H1 (cell line): Measurements from ENCODE around the gene CASP12. TPM values are rescaled to one million over a fixed set of nuclear protein-coding genes. Genes with fewer than 3 reads are reported as not detected.

ENCODE experiments used
- GTF2F1 ChIP-seq: IDR thresholded peaks from 2 replicates; pipeline ENCODE4 v1.6.1; 2012; ENCODE audit warnings: low read depth, low read length, improper control_type of control experiment, borderline replicate concordance
- HDAC2 ChIP-seq, 2 experiments: fragments of 300-600 bp in 1 of 2; sonication (generic) in 1 of 2; IDR thresholded peaks; 2 replicates each; pipeline ENCODE4 v1.6.1; 2011 to 2012; ENCODE audit warnings: low read depth in 2 of 2, low read length in 2 of 2, mild to moderate bottlenecking in 2 of 2, moderate library complexity in 2 of 2, borderline replicate concordance in 1 of 2, inconsistent platforms in 1 of 2
- PHF8 ChIP-seq: fragments of 200-600 bp; sonication (generic); conservative IDR thresholded peaks from 2 replicates; pipeline ENCODE4 v1.7.1; 2012; ENCODE audit warnings: low read depth, mild to moderate bottlenecking, inconsistent platforms, low read length, moderate library complexity
- POU5F1 ChIP-seq: IDR thresholded peaks from 2 replicates; pipeline ENCODE4 v1.6.1; 2011; ENCODE audit warnings: low read depth, mild to moderate bottlenecking, low read length, moderate library complexity
- ZNF274 ChIP-seq: IDR thresholded peaks from 2 replicates; pipeline ENCODE4 v1.7.0; 2012; ENCODE audit warnings: low read length, borderline replicate concordance; ENCODE audit errors: extremely low read depth
- polyA plus RNA-seq, 7 experiments: library from polyadenylated mRNA; depleted of rRNA in 3 of 7; stranded (reverse) in 5 of 7; unstranded in 2 of 7; fragments of >200 nt in 5 of 7; fragments of 200-250 nt in 2 of 7; gene quantifications; 1 replicate in 5 of 7; 2 replicates in 1 of 7; 4 replicates in 1 of 7; pipeline versions ENCODE4 v1.2.1 to v1.2.3, GENCODE V29; 2011 to 2013; ENCODE audit warnings: missing spikeins in 2 of 7, mixed read lengths in 2 of 7
- total RNA-seq: library from RNA; stranded (reverse); fragmentation: NEBNext Ultra II Directional; extraction: Animal tissue kit (Norgen Biotek cat#: 25700); gene quantifications from 2 replicates; pipeline ENCODE4 v1.2.1, GENCODE V29; 2021
- TF ChIP-seq, protein P1 (sequence below): fragments of 300-600 bp; sonication (generic); IDR thresholded peaks from 2 replicates; pipeline ENCODE4 v1.7.1; 2012; ENCODE audit warnings: low read length, moderate library complexity, mild to moderate bottlenecking, inconsistent platforms; ENCODE audit not compliant: insufficient replicate concordance

Gene CASP12
- total and polyA plus RNA-seq, 2 of the 8 experiments (the other 6 are each of a cell fraction or from before 2014, with no cell fraction given) = not detected

DNA sequence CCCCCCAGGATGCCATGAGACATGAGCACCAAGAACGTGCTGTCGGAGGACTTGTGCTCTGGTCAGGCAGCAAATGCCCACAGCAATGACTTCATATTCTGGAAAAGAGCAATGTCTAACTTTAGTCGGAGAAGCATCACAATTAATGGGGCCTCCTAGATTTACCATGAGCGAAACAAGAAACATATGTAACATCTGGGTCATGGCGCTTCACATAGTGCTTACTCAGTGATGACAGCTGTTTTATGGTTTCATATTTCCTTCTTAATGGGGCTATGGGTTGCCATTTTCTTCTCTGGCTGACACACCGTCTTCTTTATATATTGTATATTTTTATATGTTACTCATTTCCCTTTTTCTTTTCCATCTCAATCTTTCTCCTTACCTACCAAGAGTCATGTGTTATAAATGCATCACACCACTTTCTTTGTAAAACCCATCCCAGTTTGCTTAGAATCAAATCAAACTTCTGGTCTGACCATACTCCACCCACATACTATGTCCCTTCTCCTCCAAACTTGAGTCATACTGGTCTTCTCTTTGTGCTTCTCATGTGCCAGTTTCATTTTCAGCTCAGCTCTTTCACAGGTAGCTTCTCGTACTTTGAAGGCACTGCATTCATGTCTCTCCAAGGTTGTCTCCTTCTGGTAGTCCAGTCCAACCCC is 9.4 kb upstream of the CASP12 start (continued):
- TF ChIP-seq, protein P1, sequence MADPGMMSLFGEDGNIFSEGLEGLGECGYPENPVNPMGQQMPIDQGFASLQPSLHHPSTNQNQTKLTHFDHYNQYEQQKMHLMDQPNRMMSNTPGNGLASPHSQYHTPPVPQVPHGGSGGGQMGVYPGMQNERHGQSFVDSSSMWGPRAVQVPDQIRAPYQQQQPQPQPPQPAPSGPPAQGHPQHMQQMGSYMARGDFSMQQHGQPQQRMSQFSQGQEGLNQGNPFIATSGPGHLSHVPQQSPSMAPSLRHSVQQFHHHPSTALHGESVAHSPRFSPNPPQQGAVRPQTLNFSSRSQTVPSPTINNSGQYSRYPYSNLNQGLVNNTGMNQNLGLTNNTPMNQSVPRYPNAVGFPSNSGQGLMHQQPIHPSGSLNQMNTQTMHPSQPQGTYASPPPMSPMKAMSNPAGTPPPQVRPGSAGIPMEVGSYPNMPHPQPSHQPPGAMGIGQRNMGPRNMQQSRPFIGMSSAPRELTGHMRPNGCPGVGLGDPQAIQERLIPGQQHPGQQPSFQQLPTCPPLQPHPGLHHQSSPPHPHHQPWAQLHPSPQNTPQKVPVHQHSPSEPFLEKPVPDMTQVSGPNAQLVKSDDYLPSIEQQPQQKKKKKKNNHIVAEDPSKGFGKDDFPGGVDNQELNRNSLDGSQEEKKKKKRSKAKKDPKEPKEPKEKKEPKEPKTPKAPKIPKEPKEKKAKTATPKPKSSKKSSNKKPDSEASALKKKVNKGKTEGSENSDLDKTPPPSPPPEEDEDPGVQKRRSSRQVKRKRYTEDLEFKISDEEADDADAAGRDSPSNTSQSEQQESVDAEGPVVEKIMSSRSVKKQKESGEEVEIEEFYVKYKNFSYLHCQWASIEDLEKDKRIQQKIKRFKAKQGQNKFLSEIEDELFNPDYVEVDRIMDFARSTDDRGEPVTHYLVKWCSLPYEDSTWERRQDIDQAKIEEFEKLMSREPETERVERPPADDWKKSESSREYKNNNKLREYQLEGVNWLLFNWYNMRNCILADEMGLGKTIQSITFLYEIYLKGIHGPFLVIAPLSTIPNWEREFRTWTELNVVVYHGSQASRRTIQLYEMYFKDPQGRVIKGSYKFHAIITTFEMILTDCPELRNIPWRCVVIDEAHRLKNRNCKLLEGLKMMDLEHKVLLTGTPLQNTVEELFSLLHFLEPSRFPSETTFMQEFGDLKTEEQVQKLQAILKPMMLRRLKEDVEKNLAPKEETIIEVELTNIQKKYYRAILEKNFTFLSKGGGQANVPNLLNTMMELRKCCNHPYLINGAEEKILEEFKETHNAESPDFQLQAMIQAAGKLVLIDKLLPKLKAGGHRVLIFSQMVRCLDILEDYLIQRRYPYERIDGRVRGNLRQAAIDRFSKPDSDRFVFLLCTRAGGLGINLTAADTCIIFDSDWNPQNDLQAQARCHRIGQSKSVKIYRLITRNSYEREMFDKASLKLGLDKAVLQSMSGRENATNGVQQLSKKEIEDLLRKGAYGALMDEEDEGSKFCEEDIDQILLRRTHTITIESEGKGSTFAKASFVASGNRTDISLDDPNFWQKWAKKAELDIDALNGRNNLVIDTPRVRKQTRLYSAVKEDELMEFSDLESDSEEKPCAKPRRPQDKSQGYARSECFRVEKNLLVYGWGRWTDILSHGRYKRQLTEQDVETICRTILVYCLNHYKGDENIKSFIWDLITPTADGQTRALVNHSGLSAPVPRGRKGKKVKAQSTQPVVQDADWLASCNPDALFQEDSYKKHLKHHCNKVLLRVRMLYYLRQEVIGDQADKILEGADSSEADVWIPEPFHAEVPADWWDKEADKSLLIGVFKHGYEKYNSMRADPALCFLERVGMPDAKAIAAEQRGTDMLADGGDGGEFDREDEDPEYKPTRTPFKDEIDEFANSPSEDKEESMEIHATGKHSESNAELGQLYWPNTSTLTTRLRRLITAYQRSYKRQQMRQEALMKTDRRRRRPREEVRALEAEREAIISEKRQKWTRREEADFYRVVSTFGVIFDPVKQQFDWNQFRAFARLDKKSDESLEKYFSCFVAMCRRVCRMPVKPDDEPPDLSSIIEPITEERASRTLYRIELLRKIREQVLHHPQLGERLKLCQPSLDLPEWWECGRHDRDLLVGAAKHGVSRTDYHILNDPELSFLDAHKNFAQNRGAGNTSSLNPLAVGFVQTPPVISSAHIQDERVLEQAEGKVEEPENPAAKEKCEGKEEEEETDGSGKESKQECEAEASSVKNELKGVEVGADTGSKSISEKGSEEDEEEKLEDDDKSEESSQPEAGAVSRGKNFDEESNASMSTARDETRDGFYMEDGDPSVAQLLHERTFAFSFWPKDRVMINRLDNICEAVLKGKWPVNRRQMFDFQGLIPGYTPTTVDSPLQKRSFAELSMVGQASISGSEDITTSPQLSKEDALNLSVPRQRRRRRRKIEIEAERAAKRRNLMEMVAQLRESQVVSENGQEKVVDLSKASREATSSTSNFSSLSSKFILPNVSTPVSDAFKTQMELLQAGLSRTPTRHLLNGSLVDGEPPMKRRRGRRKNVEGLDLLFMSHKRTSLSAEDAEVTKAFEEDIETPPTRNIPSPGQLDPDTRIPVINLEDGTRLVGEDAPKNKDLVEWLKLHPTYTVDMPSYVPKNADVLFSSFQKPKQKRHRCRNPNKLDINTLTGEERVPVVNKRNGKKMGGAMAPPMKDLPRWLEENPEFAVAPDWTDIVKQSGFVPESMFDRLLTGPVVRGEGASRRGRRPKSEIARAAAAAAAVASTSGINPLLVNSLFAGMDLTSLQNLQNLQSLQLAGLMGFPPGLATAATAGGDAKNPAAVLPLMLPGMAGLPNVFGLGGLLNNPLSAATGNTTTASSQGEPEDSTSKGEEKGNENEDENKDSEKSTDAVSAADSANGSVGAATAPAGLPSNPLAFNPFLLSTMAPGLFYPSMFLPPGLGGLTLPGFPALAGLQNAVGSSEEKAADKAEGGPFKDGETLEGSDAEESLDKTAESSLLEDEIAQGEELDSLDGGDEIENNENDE = no peak
- TF ChIP-seq GTF2F1 = no peak
- TF ChIP-seq PHF8 = no peak
- no peak for TF ChIP-seq HDAC2 (IDR thresholded peaks at IDR 0.05; ENCODE audit: borderline replicate concordance in 1 of 2, low read depth in 2 of 2, low read length in 2 of 2)
- no peak for TF ChIP-seq ZNF274
- TF ChIP-seq POU5F1 = no peak
